Activated T-helper 1 cell treated with anti-CD3 and anti-CD28 coated beads, Interleukin-12 subunit alpha, Interleukin-12 subunit beta, Interleukin-2, Interleukin-4 antibody, amounts not matched to agents 30 ng/mL and 10 ng/mL and 1 ng/mL, durations not matched to agents 14 hours and 24 hours and 36 hours (primary cell): ENCODE measurements around the gene SHANK3. TPM values are rescaled to one million over a fixed set of nuclear protein-coding genes. Genes with fewer than 3 reads are reported as not detected.
A peak's percentile ranks its signal among the peaks of the same experiment; 100 is the strongest.

ENCODE experiments used
- DNase-seq: peaks from one replicate; pipeline ENCODE4 v3.0.0; 2021; ENCODE audit warnings: low spot score
- H3K27ac Mint-ChIP-seq: one replicate; pipeline ENCODE4 v1.8.0; 2021; ENCODE audit warnings: mild to moderate bottlenecking, mixed read lengths
- H3K27me3 Mint-ChIP-seq: one replicate; pipeline ENCODE4 v1.8.0; 2022; ENCODE audit warnings: mild to moderate bottlenecking, moderate library complexity, mixed read lengths; ENCODE audit not compliant: insufficient read depth
- H3K36me3 Mint-ChIP-seq: one replicate; pipeline ENCODE4 v1.8.0; 2021; ENCODE audit warnings: low read depth, mixed read lengths
- H3K4me1 Mint-ChIP-seq: one replicate; pipeline ENCODE4 v1.8.0; 2021; ENCODE audit warnings: low read depth, mixed read lengths
- H3K4me3 Mint-ChIP-seq: one replicate; pipeline ENCODE4 v1.8.0; 2021; ENCODE audit warnings: mild to moderate bottlenecking, moderate library complexity, mixed read lengths
- H3K9me3 Mint-ChIP-seq: one replicate; pipeline ENCODE4 v1.8.0; 2021; ENCODE audit warnings: mixed read lengths
- intact Hi-C: fragments of 100-400 bp; cut with micrococcal nuclease; formaldehyde crosslinking; loops from one replicate; pipeline ENCODE4 v1.15.1; 2024
- total RNA-seq: library from RNA; stranded (reverse); gene quantifications from 2 replicates; pipeline ENCODE4 v1.2.3, GENCODE V29; 2022

SHANK3 gene
- total RNA-seq, 1 donor from 2014 or later = 0.10 TPM

- intact Hi-C loops = no loop called here
- Mint-ChIP-seq H3K36me3 (no peaks in the 10 kb centered on the region), H3K9me3 (peaks cover 5% of the 10 kb centered on the region), H3K27me3 (peaks cover 26% of the 10 kb centered on the region), H3K4me3 (no peak overlapping the region), H3K4me1 (peaks cover 5% of the 10 kb centered on the region), H3K27ac (no peak overlapping the region)
- DNase-seq = no peak
These were observed 4.3 kb downstream of the SHANK3 start for GRCh38 chr22:50676661-50677492.

- DNase-seq = no peak
- H3K4me1 Mint-ChIP-seq = peaks cover 5% of the 10 kb centered on the region
- H3K27ac Mint-ChIP-seq = no peak overlapping the region
- intact Hi-C loops = no loop called here
- peaks cover 20% of the 10 kb centered on the region for H3K27me3 Mint-ChIP-seq
- H3K9me3 Mint-ChIP-seq = peaks cover 5% of the 10 kb centered on the region
- H3K36me3 Mint-ChIP-seq = no peaks in the 10 kb centered on the region
- H3K4me3 Mint-ChIP-seq = no peak overlapping the region
These were observed 5.0 kb downstream of the SHANK3 start for GRCh38 chr22:50677493-50678217.

GRCh38 chr22:50678218-50678650 is 5.6 kb downstream of the SHANK3 start:
- Mint-ChIP-seq H3K36me3 (no peaks in the 10 kb centered on the region), H3K4me3 (no peak overlapping the region), H3K27ac (no peak overlapping the region), H3K9me3 (peaks cover 11% of the 10 kb centered on the region), H3K4me1 (no peaks in the 10 kb centered on the region), H3K27me3 (peaks cover 16% of the 10 kb centered on the region)
- DNase-seq = no peak
- intact Hi-C loops = no loop called here

GRCh38 chr22:50678651-50679521 is 6.3 kb downstream of the SHANK3 start:
- Mint-ChIP-seq H3K27ac (no peak overlapping the region), H3K4me3 (no peak overlapping the region), H3K27me3 (peaks cover 13% of the 10 kb centered on the region), H3K9me3 (peaks cover 12% of the 10 kb centered on the region), H3K36me3 (no peaks in the 10 kb centered on the region), H3K4me1 (no peaks in the 10 kb centered on the region)
- DNase-seq = no peak
- intact Hi-C loops = no loop called here

- Mint-ChIP-seq H3K4me3 (no peak overlapping the region), H3K9me3 (peaks cover 12% of the 10 kb centered on the region), H3K36me3 (no peaks in the 10 kb centered on the region), H3K27me3 (no peaks in the 10 kb centered on the region), H3K27ac (no peak overlapping the region), H3K4me1 (no peaks in the 10 kb centered on the region)
- intact Hi-C loops = no loop called here
- no peak for DNase-seq
These were observed 10.7 kb downstream of the SHANK3 start for GRCh38 chr22:50683086-50683993.

- no peaks in the 10 kb centered on the region for H3K36me3 Mint-ChIP-seq
- DNase-seq = no peak
- peaks cover 12% of the 10 kb centered on the region for H3K9me3 Mint-ChIP-seq
- H3K4me3 Mint-ChIP-seq = no peak overlapping the region
- no peaks in the 10 kb centered on the region for H3K4me1 Mint-ChIP-seq
- H3K27ac Mint-ChIP-seq = no peak overlapping the region
- intact Hi-C loops = no loop called here
- no peaks in the 10 kb centered on the region for H3K27me3 Mint-ChIP-seq
These were observed 11.4 kb downstream of the SHANK3 start for GRCh38 chr22:50683994-50684371.

GRCh38 chr22:50684501-50684900 is 11.9 kb downstream of the SHANK3 start:
- intact Hi-C loops = no loop called here

GRCh38 chr22:50684986-50685385 is 12.4 kb downstream of the SHANK3 start:
- H3K9me3 Mint-ChIP-seq = peaks cover 12% of the 10 kb centered on the region
- H3K4me1 Mint-ChIP-seq = no peaks in the 10 kb centered on the region
- intact Hi-C loops = no loop called here
- no peak for DNase-seq
- H3K27me3 Mint-ChIP-seq = no peaks in the 10 kb centered on the region
- H3K36me3 Mint-ChIP-seq = no peaks in the 10 kb centered on the region
- H3K27ac Mint-ChIP-seq = no peak overlapping the region
- no peak overlapping the region for H3K4me3 Mint-ChIP-seq

More at GRCh38 chr22:50684501-50684900, 11.9 kb downstream of the SHANK3 start:
- Mint-ChIP-seq H3K4me1 (no peaks in the 10 kb centered on the region), H3K27ac (no peak overlapping the region), H3K36me3 (no peaks in the 10 kb centered on the region), H3K9me3 (peaks cover 12% of the 10 kb centered on the region), H3K27me3 (no peaks in the 10 kb centered on the region), H3K4me3 (no peak overlapping the region)
- DNase-seq = no peak

GRCh38 chr22:50686794-50687193 is 14.2 kb downstream of the SHANK3 start:
- Mint-ChIP-seq H3K27ac (no peak overlapping the region), H3K4me3 (no peak overlapping the region), H3K4me1 (peaks cover 6% of the 10 kb centered on the region), H3K9me3 (peaks cover 7% of the 10 kb centered on the region), H3K27me3 (peaks cover 4% of the 10 kb centered on the region), H3K36me3 (no peaks in the 10 kb centered on the region)
- intact Hi-C loops = no loop called here
- DNase-seq = no peak

- intact Hi-C loops = no loop called here
- DNase-seq = no peak
These were observed 15.2 kb downstream of the SHANK3 start for GRCh38 chr22:50687829-50688228.

GRCh38 chr22:50688448-50688847 is 15.8 kb downstream of the SHANK3 start:
- H3K9me3 Mint-ChIP-seq = no peaks in the 10 kb centered on the region
- H3K36me3 Mint-ChIP-seq = no peaks in the 10 kb centered on the region
- H3K4me3 Mint-ChIP-seq = no peak overlapping the region
- no peak overlapping the region for H3K27ac Mint-ChIP-seq
- intact Hi-C loops = no loop called here
- H3K4me1 Mint-ChIP-seq = peaks cover 7% of the 10 kb centered on the region
- peaks cover 11% of the 10 kb centered on the region for H3K27me3 Mint-ChIP-seq
- no peak for DNase-seq

More at GRCh38 chr22:50687829-50688228, 15.2 kb downstream of the SHANK3 start:
- no peaks in the 10 kb centered on the region for H3K36me3 Mint-ChIP-seq
- H3K27me3 Mint-ChIP-seq = peaks cover 8% of the 10 kb centered on the region
- peaks cover 4% of the 10 kb centered on the region for H3K9me3 Mint-ChIP-seq
- H3K27ac Mint-ChIP-seq = no peak overlapping the region
- H3K4me1 Mint-ChIP-seq = peaks cover 7% of the 10 kb centered on the region
- H3K4me3 Mint-ChIP-seq = no peak overlapping the region

GRCh38 chr22:50691521-50691920 is 18.9 kb downstream of the SHANK3 start:
- Mint-ChIP-seq H3K36me3 (no peaks in the 10 kb centered on the region), H3K4me1 (peaks cover 7% of the 10 kb centered on the region), H3K9me3 (no peaks in the 10 kb centered on the region), H3K4me3 (no peak overlapping the region), H3K27me3 (peaks cover 11% of the 10 kb centered on the region), H3K27ac (no peak overlapping the region)
- peak; percentile 17 for DNase-seq
- intact Hi-C loops = loop anchor here (2.0 to 5.0 kb wide), 4 partner anchors 63 to 154 kb away; partner anchors contain the start of genes ARSA and CHKB
